Thyroid gland (tissue), 4 donors: ENCODE data around the gene TIMM8A.

Source experiments
- CTCF ChIP-seq, 6 experiments: fragments of 200-600 bp in 3 of 6; fragments of 450-650 bp in 3 of 6; sonication (generic) in 3 of 6; IDR thresholded peaks; one replicate each; pipeline ENCODE4 v1.5.1; 2016 to 2019; ENCODE audit warnings: antibody characterized with exemption in 6 of 6, mild to moderate bottlenecking in 2 of 6, inconsistent platforms in 1 of 6, moderate library complexity in 1 of 6
- POLR2A ChIP-seq, 2 donors: fragments of 450-650 bp; IDR thresholded peaks; one replicate each; pipeline ENCODE4 v1.6.1; 2017; ENCODE audit warnings: antibody characterized with exemption in 2 of 2, mild to moderate bottlenecking in 2 of 2, moderate library complexity in 1 of 2

GRCh38 chrX:101391831-101392230 lies 43.3 kb upstream of the TIMM8A start:
- TF ChIP-seq CTCF (IDR thresholded peaks at IDR 0.05) (no peak), POLR2A (IDR thresholded peaks at IDR 0.05) (no peak)
